Kidney epithelial cell (primary cell): ENCODE measurements around the gene BPIFA2. TPM values are rescaled to one million over a fixed set of nuclear protein-coding genes. Genes with fewer than 3 reads are reported as not detected.

Experiments
- DNase-seq: peaks from one replicate; pipeline ENCODE4 v3.0.0-alpha.2; 2010; ENCODE audit warnings: low read depth
- H3K27me3 ChIP-seq: 2 replicates; pipeline ENCODE4 v1.6.0; 2011; ENCODE audit warnings: low read length; ENCODE audit not compliant: control insufficient read depth, insufficient read depth
- H3K36me3 ChIP-seq: 2 replicates; pipeline ENCODE4 v1.5.1; 2011; ENCODE audit warnings: low read length; ENCODE audit not compliant: control insufficient read depth, insufficient read depth
- H3K4me3 ChIP-seq: 2 replicates; pipeline ENCODE4 v1.5.1; 2011; ENCODE audit warnings: low read depth, mild to moderate bottlenecking, control low read depth, low read length
- CTCF ChIP-seq: IDR thresholded peaks from 2 replicates; pipeline ENCODE4 v1.5.1; 2011; ENCODE audit warnings: mild to moderate bottlenecking, moderate library complexity, low read length, control low read depth, inconsistent platforms; ENCODE audit not compliant: insufficient read depth, poor library complexity, severe bottlenecking
- total RNA-seq: library from RNA; depleted of rRNA; stranded (reverse); fragments of >200 nt; gene quantifications from 2 replicates; pipeline ENCODE4 v1.2.3, GENCODE V29; 2015

The BPIFA2 gene
- total RNA-seq, 1 donor from 2014 or later, result not detected

DNA sequence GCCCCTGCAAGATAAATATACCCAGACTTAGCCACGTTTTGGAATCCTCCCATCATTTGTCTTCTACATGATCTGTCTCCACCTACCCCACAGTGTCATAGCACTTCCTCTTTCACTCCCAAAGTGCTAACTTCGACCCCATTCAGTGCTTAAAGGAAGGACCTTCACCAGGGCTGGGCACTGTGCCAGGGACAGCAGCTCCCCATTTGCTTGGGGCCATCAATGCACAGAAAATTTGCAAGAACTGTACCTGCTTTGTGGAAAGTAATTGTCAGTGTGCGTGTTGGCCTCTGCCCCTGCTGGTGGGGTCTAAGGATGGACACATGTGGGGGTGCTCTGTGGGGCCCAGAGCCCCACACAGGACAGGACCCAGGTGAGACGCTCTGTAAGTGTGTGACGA is 5.2 kb upstream of the BPIFA2 start:
- no peaks in the 10 kb centered on the region for H3K27me3 ChIP-seq

DNA sequence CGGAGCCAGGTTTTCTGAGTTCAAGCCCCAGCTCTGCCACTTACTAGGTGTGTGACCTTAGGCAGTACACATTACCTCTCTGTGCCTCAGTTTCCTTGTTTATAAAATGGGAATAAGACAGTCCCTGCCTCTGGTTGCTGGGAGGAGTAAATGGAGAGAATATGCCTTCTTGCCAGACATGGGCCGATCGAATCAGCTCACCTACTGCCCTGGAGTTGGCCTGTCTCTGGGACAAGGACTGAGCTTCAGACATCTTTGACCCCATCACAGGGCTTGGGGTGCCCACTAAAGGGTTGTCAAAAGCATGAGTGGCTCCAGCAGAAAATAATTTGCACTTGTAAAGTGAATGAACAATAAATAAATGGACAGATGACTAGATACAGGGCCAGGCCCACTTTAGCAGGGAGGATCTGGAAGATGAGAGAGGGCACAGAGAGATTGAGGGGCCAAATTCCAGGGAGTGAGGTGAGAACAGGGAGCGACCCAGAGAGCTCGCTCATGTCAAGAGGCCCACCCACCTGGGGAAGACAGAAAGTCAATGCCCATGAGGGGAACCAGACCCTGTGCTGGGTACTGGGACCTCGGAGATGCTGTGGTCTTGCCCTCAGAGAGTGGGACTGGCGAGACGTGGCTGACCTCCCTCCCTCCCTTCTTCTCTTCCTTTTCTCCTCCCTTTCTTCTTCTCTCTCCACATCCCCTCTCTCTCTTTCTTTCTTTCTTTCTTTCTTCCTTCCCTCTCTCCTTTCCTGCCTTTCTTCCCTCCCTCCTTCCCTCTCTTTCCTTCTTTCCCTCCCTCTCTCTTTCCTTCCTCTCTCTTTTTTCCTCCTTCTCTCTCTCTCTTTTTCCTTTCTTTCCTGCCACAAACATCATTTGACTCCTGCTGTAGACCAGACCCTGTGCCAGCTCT is 3.9 kb upstream of the BPIFA2 start:
- no peak for DNase-seq
- H3K27me3 ChIP-seq, result no peaks in the 10 kb centered on the region
- no peak overlapping the region for H3K4me3 ChIP-seq
- no peaks in the 10 kb centered on the region for H3K36me3 ChIP-seq
- TF ChIP-seq CTCF, result no peak

More for the DNA sequence above, 5.2 kb upstream of the BPIFA2 start:
- Histone ChIP-seq H3K4me3 (no peak overlapping the region), H3K36me3 (no peaks in the 10 kb centered on the region)
- TF ChIP-seq CTCF, result no peak
- DNase-seq, result no peak

DNA sequence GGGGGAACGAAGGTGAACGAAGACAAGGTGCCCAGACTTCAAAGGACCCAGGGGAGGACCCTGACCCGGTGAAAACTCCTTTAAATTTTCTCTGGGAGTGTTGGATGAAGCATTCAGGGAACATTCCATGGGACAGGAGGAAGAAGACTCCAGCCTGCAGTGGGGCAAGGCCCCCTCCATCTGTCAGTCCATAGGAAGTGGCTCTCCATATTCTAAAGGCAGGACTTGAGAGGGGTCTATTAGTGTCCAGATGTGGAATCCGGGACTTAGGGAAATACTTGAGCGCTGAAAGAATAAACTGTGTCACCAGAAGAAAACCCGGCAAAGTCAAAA is 3.2 kb upstream of the BPIFA2 start:
- no peaks in the 10 kb centered on the region for H3K36me3 ChIP-seq

DNA sequence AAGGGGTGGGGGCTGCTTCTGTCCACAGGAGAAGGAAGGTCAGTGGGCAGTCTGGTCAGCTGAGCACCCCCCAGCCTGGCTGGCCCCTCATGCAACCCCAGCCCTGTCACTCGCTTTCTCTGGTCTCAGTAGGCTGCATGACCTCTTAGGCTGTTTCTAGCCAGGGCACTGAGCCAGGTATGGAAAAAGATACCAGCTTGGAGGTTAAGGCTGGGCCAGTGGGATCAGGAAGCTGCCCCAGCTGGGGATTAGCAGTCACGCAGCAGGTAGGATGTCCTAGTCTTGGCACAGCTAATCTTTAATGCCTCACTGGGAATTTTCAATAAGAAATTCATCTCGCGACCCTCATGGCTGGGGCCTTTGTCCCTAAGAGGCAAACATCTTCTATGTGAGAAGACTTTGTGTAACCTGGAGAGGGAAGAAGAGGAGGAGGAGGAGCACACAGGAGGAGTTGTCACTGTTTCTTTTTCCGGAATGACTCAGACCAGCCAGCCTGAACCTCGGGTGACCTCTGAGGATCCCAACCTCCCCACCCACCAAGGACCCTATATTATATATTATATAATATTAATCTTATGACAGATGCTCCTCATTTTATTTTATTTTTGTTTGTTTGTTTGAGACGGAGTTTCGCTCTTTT is 2.4 kb upstream of the BPIFA2 start:
- Histone ChIP-seq H3K4me3 (no peak overlapping the region), H3K27me3 (no peaks in the 10 kb centered on the region), H3K36me3 (no peaks in the 10 kb centered on the region)
- TF ChIP-seq CTCF, result no peak
- no peak for DNase-seq

More for the DNA sequence above, 3.2 kb upstream of the BPIFA2 start:
- no peak for TF ChIP-seq CTCF
- no peaks in the 10 kb centered on the region for H3K27me3 ChIP-seq
- no peak for DNase-seq
- no peak overlapping the region for H3K4me3 ChIP-seq

- Histone ChIP-seq H3K36me3 (no peaks in the 10 kb centered on the region), H3K4me3 (no peak overlapping the region), H3K27me3 (no peaks in the 10 kb centered on the region)
- no peak for TF ChIP-seq CTCF
- DNase-seq, result no peak
These were observed 1.3 kb upstream of the BPIFA2 start for GRCh38 chr20:33166533-33167113.
